Measurements from ENCODE around the gene TNPO3.

DNA sequence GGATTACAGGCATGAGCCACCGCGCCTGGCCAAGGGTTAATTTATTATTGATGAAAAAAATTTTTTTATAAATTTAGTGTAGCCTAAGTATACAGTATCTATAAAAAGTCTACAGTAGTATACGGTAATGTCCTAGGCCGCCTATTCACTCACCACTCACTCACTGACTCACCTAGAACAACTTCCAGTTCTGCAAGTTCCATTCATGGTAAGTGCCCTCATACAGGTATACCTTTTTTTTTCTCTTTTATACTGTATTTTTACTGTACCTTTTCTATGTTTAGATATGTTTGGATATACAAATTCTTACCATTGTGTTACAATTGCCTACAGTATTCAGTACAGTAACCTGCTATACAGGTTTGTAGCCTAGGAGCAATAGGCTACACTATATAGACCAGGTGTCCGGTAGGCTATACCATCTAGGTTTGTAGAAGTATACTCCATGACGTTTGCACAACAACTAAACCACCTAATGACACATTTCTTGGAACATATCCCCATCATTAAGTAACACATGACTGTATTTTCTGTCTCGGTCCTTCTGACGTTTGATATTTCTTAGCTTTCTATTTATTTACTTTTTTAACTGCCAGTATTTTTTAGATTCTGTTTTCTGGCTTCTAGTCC lies 93.8 kb downstream of the TNPO3 start:
- no peak for TF ChIP-seq CTCF (IDR thresholded peaks at IDR 0.05; ENCODE audit: insufficient read depth, low read length, poor library complexity, severe bottlenecking)
- no peak for TF ChIP-seq EZH2phosphoT487 (conservative IDR thresholded peaks at IDR 0.05; ENCODE audit: low read length)
